Brain pericyte (primary cell): ENCODE data around the gene FBXW11.
A peak's percentile ranks its signal among the peaks of the same experiment; 100 is the strongest.

Experiments
- DNase-seq: peaks from one replicate; pipeline ENCODE4 v3.0.0-alpha.2; 2012; ENCODE audit warnings: low read depth, low spot score

FBXW11 gene

GRCh38 chr5:172006321-172007174 is at the start of gene FBXW11:
Gene FBXW11, minus strand, starts transcription at chr5:172006638. Its CDS starts 136 bp downstream, at chr5:172006502.
- peak; percentile 91 for DNase-seq

GRCh38 chr5:172055996-172056395 is 49.6 kb upstream of the FBXW11 start:
- DNase-seq: no peak

- DNase-seq: no peak
Observed at GRCh38 chr5:172055421-172055820, 49.0 kb upstream of the FBXW11 start.

GRCh38 chr5:172054611-172055153 is 48.2 kb upstream of the FBXW11 start:
- no peak for DNase-seq

GRCh38 chr5:172052450-172053236 is 46.2 kb upstream of the FBXW11 start:
- no peak for DNase-seq

GRCh38 chr5:172051643-172052339 is 45.4 kb upstream of the FBXW11 start:
- no peak for DNase-seq

- DNase-seq: no peak
Observed at GRCh38 chr5:172050080-172050479, 43.6 kb upstream of the FBXW11 start.

- no peak for DNase-seq
Observed at GRCh38 chr5:172049226-172049796, 42.9 kb upstream of the FBXW11 start.

- no peak for DNase-seq
Observed at GRCh38 chr5:172048539-172049101, 42.2 kb upstream of the FBXW11 start.

- DNase-seq: no peak
Observed at GRCh38 chr5:172048170-172048422, 41.7 kb upstream of the FBXW11 start.

GRCh38 chr5:172046593-172046992 is 40.2 kb upstream of the FBXW11 start:
- DNase-seq: no peak

- DNase-seq: no peak
Observed at GRCh38 chr5:172045315-172045632, 38.8 kb upstream of the FBXW11 start.

GRCh38 chr5:172044631-172045314 is 38.3 kb upstream of the FBXW11 start:
- DNase-seq: no peak

- no peak for DNase-seq
Observed at GRCh38 chr5:172043865-172044264, 37.4 kb upstream of the FBXW11 start.

- DNase-seq: no peak
Observed at GRCh38 chr5:172042183-172042582, 35.7 kb upstream of the FBXW11 start.

GRCh38 chr5:172038167-172038566 is 31.7 kb upstream of the FBXW11 start:
- DNase-seq: no peak

GRCh38 chr5:172035049-172035448 is 28.6 kb upstream of the FBXW11 start:
- no peak for DNase-seq

- no peak for DNase-seq
Observed at GRCh38 chr5:172031894-172032461, 25.5 kb upstream of the FBXW11 start.

- no peak for DNase-seq
Observed at GRCh38 chr5:172029876-172030275, 23.4 kb upstream of the FBXW11 start.

GRCh38 chr5:172028167-172028566 is 21.7 kb upstream of the FBXW11 start:
- DNase-seq: no peak
